GM21737 (cell line): Measurements from ENCODE around the gene PXDC1.
"Not testable (repeated sequence)": the region's sequence is repeated elsewhere in the genome, so short reads cannot be mapped to it uniquely, and the experiment has no call there.

Experiments used
- ATAC-seq: cut with Tn5 transposase; IDR thresholded peaks from one replicate; pipeline ENCODE4 v1.9.1; 2021; ENCODE audit warnings: mild to moderate bottlenecking, moderate library complexity; ENCODE audit not compliant: unreplicated experiment

PXDC1 gene

DNA sequence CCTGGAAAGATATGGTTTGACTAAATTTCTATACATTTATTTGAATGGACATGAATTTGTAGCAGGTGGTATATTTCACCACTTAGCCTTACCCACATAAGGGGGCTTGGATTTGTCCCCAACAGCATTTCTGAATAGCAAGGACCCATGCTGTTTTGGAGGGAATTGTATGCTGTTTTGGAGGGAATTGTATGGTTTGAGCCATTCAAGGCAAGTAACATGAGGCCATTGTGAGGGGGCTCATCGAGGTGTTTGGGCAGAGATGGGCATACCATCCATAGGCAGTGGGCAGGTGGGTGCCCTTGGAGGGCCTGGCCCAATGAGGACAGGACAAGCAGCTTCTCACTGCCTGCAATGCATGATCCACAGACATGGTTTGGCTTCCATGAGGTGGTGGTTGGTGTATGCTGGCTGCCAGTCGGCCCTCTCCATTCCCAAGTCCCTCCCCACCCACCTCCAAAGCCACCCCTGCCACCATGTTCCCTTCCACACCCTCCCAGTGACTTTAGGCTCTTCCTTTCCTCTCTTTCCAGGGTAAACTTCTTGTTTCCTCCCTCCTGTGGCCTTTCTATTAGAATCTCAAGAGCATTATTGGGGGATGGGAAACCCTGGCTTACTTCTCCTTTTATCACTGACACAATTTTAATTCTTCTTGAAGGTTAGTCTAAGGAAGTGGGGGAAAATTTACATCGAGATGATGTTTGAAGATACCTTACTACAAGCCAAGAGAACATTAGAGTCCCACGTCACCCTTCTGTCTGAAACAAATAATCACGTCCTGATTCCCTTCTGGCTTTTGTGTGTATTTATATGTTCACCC is 13.2 kb upstream of the PXDC1 start:
- no peak for ATAC-seq

DNA sequence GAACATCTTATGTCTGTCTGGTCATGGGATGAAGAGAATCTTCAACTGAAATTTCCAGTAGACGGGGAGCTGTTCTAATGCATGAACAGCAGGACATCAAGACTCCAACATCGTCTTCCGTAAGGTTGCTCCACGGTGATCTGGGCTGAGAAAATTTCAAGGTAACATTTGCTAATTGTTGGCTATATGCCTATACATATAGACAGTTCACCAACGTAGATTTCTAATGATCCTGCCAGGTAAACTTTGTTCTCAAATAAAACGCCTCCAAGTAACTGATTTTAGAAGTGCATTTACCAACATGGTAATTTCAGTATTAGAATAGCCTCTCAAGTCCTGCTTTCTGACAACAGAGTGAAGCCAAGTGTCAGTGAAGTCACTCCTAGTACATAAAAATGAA is 11.3 kb upstream of the PXDC1 start:
- no peak for ATAC-seq

DNA sequence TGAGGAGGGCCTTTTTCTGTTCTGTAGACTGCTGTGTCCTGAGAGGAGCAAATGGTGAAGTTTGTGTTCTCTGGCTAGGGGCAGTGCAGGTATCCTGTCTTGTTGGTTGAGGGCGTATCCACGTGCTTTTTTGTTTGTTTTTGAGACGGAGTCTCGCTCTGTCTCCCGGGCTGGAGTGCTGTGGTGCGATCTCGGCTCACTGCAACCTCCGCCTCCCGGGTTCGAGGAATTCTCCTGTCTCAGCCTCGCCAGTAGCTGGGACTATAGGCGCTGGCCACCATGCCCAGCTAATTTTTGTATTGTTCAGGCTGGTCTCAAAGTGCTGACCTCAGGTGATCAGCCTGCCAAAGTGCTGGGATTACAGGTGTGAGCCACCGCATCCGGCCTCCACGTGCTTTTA is 10.8 kb upstream of the PXDC1 start:
- ATAC-seq = no peak

DNA sequence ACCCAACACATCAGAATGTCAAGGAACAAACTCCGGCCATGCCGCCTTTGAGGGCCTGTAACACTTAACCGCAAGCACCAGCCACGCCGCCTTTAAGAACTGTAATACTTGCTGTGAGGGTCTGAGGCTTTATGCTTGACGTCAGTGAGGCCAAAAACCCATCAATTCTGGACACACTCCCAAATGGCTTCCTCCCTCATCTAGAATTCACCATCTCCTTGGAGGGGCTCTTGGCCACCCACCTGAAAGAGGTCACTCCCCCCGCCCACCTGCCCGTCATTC is 10.4 kb upstream of the PXDC1 start:
- no peak for ATAC-seq

DNA sequence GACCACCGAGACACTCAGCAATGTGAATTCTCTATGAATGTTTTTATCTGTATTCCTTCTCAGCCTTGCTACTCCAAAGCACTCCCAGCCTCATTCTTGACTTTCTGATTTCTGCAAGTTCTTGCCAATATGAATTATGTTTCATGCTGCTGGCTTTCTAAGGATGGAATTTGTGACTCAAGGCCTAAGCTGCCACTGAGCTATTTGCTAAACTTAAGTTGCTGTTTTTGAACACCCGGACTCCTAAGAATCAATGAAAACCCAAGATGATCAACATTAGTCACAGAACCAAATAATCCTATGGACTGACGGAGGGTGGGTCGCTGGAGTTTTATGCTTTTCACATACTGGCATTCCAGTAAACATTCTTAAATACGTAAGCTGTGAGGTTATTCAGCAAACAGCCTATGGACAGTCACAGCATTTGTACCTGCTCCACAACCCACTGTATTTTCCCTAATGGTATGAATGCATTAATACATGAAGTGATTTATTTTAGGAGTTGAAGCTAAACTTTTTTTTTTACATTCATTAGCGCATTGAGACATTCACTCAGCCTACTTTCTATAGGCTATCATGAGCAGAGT is 8.2 kb upstream of the PXDC1 start:
- no peak for ATAC-seq

DNA sequence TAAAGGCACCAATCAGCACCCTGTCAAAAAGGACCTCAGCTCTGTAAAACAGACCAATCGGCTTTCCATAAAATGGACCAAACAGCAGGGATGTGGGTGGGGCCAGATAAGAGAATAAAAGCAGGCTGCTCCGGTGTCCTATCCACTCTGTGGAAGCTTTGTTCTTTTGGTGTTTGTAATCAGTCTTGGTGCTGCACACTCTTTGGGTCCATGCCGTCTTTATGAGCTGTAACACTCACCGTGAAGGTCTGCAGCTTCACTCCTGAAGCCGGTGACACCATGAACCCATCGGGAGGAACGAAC is 7.3 kb upstream of the PXDC1 start:
- ATAC-seq = no peak

DNA sequence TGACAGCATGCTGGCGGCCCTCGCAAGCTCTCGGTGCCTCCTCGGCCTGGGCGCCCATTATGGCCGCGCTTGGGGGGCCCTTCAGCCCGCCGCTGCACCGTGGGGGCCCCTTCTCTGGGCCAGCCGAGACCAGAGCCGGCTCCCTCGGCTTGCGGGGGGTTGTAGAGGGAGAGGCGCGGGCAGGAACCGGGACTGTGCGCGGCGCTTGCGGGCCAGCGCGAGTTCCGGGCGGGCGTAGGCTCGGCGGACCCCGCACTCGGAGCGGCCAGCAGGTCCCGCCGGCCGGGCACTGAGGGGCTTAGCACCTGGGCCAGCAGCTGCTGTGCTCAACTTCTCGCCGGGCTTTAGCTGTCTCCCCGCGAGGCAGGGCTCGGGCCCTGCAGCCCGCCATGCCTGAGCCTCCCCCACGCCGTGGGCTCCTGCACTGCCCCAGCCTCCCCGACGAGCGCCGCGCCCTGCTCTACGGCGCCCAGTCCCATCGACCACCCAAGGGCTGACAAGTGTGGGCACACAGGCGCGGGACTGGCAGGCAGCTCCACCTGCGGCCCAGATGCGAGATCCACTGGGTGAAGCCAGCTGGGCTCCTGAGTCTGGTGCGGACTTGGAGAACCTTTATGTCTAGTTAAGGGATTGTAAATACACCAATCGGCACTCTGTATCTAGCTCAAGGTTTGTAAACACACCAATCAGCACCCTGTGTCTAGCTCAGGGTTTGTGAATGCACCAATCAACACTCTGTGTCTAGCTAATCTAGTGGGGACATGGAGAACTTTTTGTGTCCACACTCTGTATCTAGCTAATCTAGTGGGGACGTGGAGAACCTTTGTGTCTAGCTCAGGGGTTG is 6.7 kb upstream of the PXDC1 start:
- ATAC-seq = not testable (repeated sequence)

DNA sequence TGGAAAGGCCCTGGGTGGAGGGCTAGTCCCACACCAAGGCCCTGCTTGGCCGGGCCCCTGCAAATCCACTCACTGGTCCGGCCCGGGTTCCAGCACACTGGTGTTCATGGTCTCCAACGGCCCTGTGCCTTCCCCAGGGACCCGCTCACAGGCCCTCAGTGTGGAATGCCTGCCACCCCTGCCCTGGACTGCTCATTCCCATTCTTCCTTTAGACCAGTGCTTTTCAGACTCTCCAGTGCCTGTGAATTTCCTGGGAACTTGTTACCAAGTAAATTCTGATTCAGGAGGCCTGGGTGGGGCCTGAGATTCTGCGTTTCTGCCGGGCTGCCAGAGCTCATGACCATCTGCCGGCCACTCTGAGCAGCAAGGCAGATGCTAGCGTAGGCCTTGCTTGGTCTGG is 5.7 kb upstream of the PXDC1 start:
- ATAC-seq = no peak

DNA sequence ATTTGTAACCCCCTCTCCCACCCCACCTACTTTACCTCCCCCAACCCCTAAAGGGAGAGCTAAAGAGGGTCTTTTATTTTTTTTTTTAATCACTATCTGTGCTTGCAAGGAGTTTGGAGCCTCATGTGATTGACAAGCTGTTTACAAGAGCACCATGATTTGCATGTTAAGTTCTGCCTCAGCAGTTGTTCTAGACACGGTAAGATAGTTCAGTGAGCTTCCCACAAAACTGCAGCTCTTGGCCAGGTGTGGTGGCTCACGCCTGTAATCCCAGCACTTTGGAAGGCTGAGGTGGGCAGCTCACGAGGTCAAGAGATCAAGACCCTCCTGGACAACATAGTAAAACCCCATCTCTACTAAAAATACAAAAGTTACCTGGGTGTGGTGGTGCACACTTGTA is 5.0 kb upstream of the PXDC1 start:
- ATAC-seq = no peak

DNA sequence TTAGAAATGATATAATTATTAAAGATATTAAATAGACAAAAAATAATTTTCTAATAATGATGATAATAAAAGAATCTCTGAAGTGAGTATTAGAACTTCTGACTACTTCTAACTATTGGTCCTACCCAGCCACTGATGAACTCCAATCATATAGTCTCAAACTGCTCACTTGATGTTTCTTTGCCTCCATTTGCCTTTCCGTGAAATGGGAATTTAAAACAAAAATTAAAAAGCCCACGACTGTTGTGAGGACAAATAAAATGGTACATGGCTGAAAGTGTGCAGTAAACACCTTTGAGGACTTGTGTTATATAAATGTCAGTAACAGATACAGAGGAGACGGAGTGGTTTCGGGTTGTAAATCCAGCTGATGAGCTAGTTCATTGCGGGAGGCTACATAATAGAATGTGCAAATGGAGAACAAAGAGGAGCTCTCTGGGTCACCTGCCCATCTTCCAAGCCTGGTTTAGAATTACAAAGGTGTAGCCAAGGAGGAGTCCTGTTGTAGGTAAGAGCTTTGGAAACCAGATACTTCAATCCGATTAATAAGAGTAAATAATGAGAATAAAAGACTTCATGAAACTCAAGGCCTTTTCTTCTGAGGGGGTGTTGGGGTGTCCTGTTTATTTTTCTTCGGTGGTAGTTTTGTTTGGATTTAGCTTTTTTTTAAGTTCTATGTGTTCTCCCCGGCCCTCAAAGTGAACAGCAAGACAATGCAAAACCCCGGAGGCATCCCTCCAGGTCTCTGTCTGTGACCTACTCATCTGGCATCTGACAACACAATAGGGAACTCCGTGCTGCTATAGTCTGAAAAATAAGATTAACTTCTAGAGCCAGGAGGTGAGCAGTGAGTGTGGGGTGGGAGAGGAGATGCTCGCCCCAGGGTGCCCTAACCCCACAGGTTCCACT is 4.4 kb upstream of the PXDC1 start:
- no peak for ATAC-seq

DNA sequence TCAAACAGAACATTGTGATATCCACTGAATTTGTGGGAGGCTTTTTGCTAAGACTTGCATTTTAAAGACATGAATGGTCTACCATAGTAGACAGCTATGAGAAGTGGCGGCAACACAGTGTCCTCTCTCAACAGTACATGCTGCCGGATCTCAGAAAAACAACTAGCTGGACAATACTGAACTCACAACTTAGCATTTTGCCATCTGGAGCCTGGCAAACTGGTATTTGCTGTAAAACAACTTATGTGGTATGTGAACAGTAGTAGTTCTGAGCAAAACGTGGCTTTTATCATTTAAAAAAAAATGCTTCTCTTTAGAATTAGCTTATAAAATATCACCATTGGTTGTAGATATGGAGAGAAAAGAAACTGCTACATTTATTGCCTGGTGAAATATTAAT is 3.3 kb upstream of the PXDC1 start:
- ATAC-seq = no peak

DNA sequence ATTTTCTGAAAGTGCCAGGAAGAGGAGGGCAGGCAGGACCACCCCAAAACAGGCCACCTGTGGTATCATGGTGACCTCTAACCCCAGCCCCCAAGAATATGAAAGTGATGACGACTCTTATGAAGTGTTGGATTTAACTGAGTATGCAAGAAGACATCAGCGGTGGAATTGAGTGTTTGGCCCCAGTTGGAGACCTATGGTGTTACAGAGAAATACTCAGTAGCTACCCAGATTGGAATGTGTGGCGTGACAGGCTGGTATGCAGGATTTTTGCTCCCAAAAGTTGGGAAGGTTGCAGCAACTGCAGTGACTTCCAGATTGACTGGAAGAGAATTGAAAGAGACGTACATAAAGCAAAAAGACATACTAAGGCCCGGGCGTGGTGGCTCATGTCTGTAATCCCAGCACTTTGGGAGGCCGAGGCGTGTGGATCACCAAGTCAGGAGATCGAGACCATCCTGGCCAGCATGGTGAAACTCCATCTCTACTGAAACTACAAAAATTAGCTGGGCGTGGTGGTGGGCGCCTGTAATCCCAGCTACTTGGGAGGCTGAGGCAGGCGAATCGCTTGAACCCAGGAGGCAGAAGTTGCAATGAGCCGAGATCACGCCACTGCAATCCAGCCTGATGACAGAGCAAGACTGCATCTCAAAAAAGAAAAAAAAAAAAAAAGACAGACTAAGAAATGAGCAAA is 2.7 kb upstream of the PXDC1 start:
- not testable (repeated sequence) for ATAC-seq

DNA sequence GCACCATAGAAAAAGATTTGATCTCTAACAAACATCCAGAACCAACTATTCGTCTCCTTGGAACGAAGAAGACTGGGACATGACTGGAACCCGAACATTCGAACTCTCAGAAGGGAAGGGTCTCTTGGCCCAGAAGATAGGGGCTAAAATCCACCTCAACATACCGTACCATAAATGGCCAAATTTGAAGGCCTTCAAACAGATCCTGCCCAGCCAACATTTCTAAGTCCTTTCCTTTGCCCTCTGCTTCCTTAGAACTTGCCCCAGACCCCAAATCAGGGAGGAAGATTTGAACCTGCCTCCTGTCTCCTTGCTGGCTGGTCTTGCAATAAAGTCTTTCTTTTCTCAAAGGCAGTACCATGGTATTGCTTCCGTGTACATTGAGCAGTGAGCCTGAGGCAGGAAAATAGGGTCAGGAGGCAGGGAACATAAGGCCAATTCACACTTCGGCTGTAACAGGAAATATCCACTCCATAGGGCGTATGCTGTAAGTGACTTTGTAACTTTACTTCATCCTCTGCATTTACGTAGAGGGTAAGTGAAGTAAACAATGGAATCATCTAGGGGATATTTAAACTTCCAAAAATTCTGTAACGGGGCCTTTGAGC is 1.8 kb upstream of the PXDC1 start:
- ATAC-seq = no peak

DNA sequence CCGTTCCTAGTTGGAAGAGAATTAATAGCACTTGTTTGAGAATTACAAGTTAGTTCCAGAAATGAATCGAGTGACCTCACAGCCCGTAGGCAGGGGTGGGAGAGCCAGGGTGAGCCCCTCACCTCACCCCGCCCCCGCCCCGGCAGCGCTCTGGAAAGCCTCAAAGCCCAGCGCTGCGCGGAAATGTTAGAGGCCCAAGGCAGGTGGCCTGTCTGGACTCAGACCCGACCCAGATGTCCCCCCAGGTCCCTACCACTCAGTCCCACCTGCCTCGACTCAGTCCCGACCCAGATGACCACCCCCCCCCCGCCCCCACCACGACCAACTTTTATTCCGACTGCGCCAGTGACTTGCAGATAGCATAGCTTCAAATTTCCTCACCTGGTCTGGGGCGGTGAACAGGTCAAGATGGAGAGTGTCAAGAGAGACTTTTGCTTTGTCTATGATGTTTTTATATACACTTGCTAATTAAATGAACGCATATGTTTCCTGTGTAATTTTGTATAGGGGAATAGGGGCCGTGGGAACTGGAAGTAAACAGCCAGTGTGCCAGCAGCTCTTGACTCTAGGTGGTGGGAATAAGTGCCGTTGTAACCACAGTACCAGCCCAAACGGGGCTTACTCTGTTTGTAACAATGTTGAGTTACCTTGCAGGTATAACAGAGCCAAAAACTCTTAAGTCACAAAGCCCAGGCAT is 1.2 kb upstream of the PXDC1 start:
- no peak for ATAC-seq

DNA sequence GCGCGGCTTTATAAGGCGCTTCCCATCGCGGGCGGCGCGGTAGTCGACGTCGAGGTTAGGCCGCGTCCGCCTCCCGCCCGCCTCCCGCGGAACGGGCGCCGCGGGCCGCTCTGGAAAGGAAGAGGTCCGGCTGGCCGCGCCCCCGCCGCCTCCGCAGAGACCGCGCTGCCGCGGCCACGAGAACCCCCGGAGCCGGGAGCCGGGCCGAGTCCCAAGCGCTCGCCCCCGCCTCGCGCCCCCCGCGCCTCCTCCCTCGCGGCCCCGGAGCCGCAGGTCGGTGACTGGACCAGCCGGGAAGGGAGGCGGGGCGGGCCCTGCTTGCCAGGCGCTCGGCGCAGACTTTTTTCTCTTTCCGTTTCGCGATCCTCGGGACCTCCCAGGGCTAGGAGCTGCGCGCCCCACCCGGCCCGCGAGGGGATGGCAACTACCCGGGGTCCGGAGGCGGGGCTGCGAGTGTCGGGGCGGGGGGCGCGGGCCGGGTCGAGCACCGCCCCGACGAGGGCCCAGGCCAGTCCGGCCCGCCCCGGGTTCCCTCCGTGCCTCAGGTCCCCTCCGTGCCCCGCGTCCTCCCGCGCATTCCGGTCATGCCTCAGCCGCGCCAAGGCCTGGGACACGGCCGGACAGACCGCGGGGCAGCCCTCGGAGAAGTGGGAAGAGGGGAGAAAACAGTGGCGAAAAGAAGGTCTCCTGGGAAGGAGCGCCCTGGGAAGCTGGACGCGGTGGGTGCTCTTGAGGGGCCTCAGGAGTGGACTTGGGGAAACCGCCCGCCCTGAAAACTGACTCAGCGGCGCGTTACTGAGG is 417 bp upstream of the PXDC1 start:
- peak; percentile 59 for ATAC-seq

DNA sequence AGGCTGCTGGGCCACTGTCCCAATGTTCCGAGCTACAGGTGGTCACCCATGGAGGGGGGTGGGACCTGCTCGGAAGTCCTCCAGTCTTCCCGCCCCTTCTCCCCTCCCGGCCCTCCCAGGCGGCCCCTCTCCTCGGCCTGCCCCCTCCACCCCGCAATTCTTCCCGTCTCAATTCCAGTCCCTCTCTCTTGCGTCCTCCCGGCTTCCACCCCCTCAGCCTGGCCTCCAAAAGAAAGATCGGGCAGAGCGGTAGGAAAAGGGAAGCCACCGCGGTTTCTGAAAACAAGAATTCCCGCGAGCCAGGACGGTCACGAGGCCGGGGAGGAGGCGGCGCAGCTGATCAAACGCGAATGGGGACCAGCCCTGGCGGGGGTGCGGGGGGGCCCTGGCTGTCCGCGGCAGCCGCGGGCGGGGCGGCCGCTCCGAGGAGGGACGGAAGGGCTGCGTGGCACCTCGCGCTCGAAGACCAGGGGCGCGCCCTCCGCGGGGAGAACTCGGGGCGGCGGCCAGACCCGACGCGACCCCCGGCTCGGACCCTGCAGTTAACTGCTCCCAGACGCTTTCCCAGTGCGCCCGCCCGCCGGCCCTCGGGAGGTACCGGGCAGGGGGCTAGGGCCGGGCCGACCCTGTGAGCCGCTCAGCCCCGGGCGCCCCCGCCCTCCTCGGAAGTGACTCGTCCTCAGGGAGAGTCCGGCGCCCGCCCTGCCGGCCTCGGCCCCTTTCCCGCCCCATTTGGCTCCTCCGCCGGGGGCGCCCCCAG is 1.0 kb downstream of the PXDC1 start:
- no peak for ATAC-seq

DNA sequence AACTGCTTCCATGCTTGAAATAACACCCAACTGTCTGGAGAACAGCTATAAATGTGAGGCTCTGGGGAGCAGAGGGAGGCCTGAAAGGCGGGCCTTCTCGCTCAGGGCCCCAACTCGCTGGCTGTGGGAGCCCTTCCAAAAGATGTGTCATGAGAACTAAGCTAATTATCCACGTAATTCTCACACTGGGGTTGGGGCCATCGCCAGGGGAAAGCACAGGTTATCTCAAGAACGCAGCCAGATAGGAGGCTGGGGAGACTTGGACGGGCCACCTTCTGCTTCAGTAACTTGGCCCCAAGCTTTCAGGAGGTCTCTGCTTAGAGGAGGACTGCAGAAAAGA is 1.6 kb downstream of the PXDC1 start:
- no peak for ATAC-seq
